WERI-Rb-1 (cell line): Measurements from ENCODE around the gene TRAPPC14.
"Not testable (repeated sequence)": the region's sequence is repeated elsewhere in the genome, so short reads cannot be mapped to it uniquely, and the experiment has no call there.

Experiments
- DNase-seq: peaks from one replicate; pipeline ENCODE4 v3.0.0-alpha.2; 2020
- H3K27ac ChIP-seq: fragments of 250-450 bp; sonication (Bioruptor Pico); 2 replicates; pipeline ENCODE4 v1.5.1; 2020; ENCODE audit warnings: mild to moderate bottlenecking, moderate library complexity
- H3K27me3 ChIP-seq: fragments of 250-450 bp; sonication (Bioruptor Pico); 2 replicates; pipeline ENCODE4 v1.5.1; 2021; ENCODE audit warnings: mild to moderate bottlenecking, low read depth, moderate library complexity; ENCODE audit not compliant: insufficient read depth, severe bottlenecking
- H3K36me3 ChIP-seq: fragments of 250-450 bp; sonication (Bioruptor Pico); 2 replicates; pipeline ENCODE4 v1.5.1; 2020; ENCODE audit warnings: mild to moderate bottlenecking, moderate library complexity
- H3K4me3 ChIP-seq: 2 replicates; pipeline ENCODE4 v1.5.1; 2011; ENCODE audit warnings: low read depth, mild to moderate bottlenecking, control low read depth, low read length
- H3K9me3 ChIP-seq: fragments of 250-450 bp; sonication (Bioruptor Pico); 2 replicates; pipeline ENCODE4 v1.5.1; 2021; ENCODE audit warnings: mild to moderate bottlenecking, moderate library complexity; ENCODE audit not compliant: severe bottlenecking
- CTCF ChIP-seq: IDR thresholded peaks from 2 replicates; pipeline ENCODE4 v1.5.1; 2011; ENCODE audit warnings: low read depth, mild to moderate bottlenecking, control low read depth, inconsistent platforms, low read length

Gene TRAPPC14

GRCh38 chr7:100158229-100159098 lies at the start of gene TRAPPC14:
Gene TRAPPC14 (minus strand): TSS chr7:100158723. CDS start chr7:100158499, 224 bp downstream.
- H3K27ac ChIP-seq, result peak within 1 kb of the TSS; percentile 71
- H3K9me3 ChIP-seq, result no peaks in the 10 kb centered on the region
- TF ChIP-seq CTCF, result no peak
- peak; percentile 96 for DNase-seq
- no peaks in the 10 kb centered on the region for H3K27me3 ChIP-seq
- H3K36me3 ChIP-seq, result peaks cover 29% of the 10 kb centered on the region
- H3K4me3 ChIP-seq, result peak within 1 kb of the TSS; percentile 77

GRCh38 chr7:100204454-100204853 lies 45.9 kb upstream of the TRAPPC14 start:
- H3K36me3 ChIP-seq, result no peaks in the 10 kb centered on the region; the same call in 1 of the 2 replicates
- DNase-seq, result no peak
- no peak overlapping the region for H3K27ac ChIP-seq
- H3K4me3 ChIP-seq, result no peak overlapping the region
- no peaks in the 10 kb centered on the region for H3K9me3 ChIP-seq
- no peaks in the 10 kb centered on the region for H3K27me3 ChIP-seq
- TF ChIP-seq CTCF, result no peak

- no peak for TF ChIP-seq CTCF
- H3K27ac ChIP-seq, result no peak overlapping the region
- no peaks in the 10 kb centered on the region for H3K27me3 ChIP-seq
- no peaks in the 10 kb centered on the region; the same call in 1 of the 2 replicates for H3K36me3 ChIP-seq
- H3K9me3 ChIP-seq, result no peaks in the 10 kb centered on the region
- no peak for DNase-seq
- no peak overlapping the region for H3K4me3 ChIP-seq
These were observed 42.2 kb upstream of the TRAPPC14 start for GRCh38 chr7:100200693-100201092.

GRCh38 chr7:100198266-100198665 lies 39.7 kb upstream of the TRAPPC14 start:
- Histone ChIP-seq H3K27ac (no peak overlapping the region), H3K27me3 (no peaks in the 10 kb centered on the region), H3K9me3 (no peaks in the 10 kb centered on the region), H3K36me3 (no peaks in the 10 kb centered on the region; the same call in 1 of the 2 replicates), H3K4me3 (no peak overlapping the region)
- TF ChIP-seq CTCF, result no peak
- DNase-seq, result no peak

GRCh38 chr7:100195901-100196322 lies 37.4 kb upstream of the TRAPPC14 start:
- DNase-seq, H3K4me3 ChIP-seq, H3K27ac ChIP-seq, H3K9me3 ChIP-seq, H3K27me3 ChIP-seq, H3K36me3 ChIP-seq: not testable (repeated sequence)

GRCh38 chr7:100195222-100195621 lies 36.7 kb upstream of the TRAPPC14 start:
- H3K27ac ChIP-seq, result no peak overlapping the region
- no peaks in the 10 kb centered on the region for H3K27me3 ChIP-seq
- no peak overlapping the region for H3K4me3 ChIP-seq
- no peak for TF ChIP-seq CTCF
- H3K9me3 ChIP-seq, result no peaks in the 10 kb centered on the region
- no peaks in the 10 kb centered on the region for H3K36me3 ChIP-seq
- DNase-seq, result no peak
